SU-DHL-6 (cell line): ENCODE data around the gene DCDC2.
"Not testable (repeated sequence)": the region's sequence is repeated elsewhere in the genome, so short reads cannot be mapped to it uniquely, and the experiment has no call there.

Experiments
- H2AFZ ChIP-seq: fragments of 200-600 bp; sonication (generic); 2 replicates; pipeline ENCODE4 v1.6.1; 2014; ENCODE audit warnings: low read depth, mild to moderate bottlenecking, moderate library complexity, mixed read lengths, antibody characterized with exemption, low read length; ENCODE audit not compliant: severe bottlenecking
- H3F3A ChIP-seq: fragments of 200-600 bp; shearing (Covaris generic); 2 replicates; pipeline ENCODE4 v1.6.0; 2016; ENCODE audit warnings: antibody characterized with exemption, mild to moderate bottlenecking; ENCODE audit not compliant: insufficient read depth
- H3K27ac ChIP-seq: fragments of 200-600 bp; sonication (generic); 2 replicates; pipeline ENCODE4 v1.5.1; 2016; ENCODE audit warnings: low read depth, mild to moderate bottlenecking, low read length, moderate library complexity, mixed read lengths
- H3K27me3 ChIP-seq: fragments of 200-600 bp; sonication (generic), shearing (Covaris generic); 2 replicates; pipeline ENCODE4 v1.6.0; 2014; ENCODE audit warnings: mild to moderate bottlenecking, low read length
- H3K36me3 ChIP-seq: fragments of 200-600 bp; sonication (generic); 2 replicates; pipeline ENCODE4 v1.6.1; 2014; ENCODE audit warnings: mild to moderate bottlenecking, low read length, mixed read lengths
- H3K4me2 ChIP-seq: fragments of 300-600, 200-600 bp; shearing (Covaris generic), sonication (generic); 2 replicates; pipeline ENCODE4 v1.6.0; 2014; ENCODE audit warnings: low read length, low read depth, mild to moderate bottlenecking; ENCODE audit not compliant: poor library complexity, severe bottlenecking
- H3K4me3 ChIP-seq: fragments of 200-600 bp; sonication (generic); 2 replicates; pipeline ENCODE4 v1.5.1; 2014; ENCODE audit warnings: antibody characterized with exemption, low read length, mild to moderate bottlenecking, mixed read lengths; ENCODE audit not compliant: insufficient read depth, poor library complexity, severe bottlenecking
- H3K79me2 ChIP-seq: fragments of 200-600 bp; sonication (generic); 2 replicates; pipeline ENCODE4 v1.6.1; 2014; ENCODE audit warnings: mild to moderate bottlenecking, low read length, moderate library complexity; ENCODE audit not compliant: insufficient read depth
- H3K9ac ChIP-seq: fragments of 200-600 bp; sonication (generic); 2 replicates; pipeline ENCODE4 v1.7.0; 2014; ENCODE audit warnings: mild to moderate bottlenecking, low read length
- H3K9me2 ChIP-seq: fragments of 200-600 bp; sonication (generic); replicated peaks from 2 replicates; pipeline ENCODE4 v1.6.1; 2014; ENCODE audit warnings: low read length; ENCODE audit not compliant: insufficient read depth
- H3K9me3 ChIP-seq: fragments of 200-600 bp; sonication (generic); 2 replicates; pipeline ENCODE4 v1.6.1; 2014; ENCODE audit warnings: low read length, mixed read lengths; ENCODE audit not compliant: insufficient read depth
- H4K20me1 ChIP-seq: fragments of 200-600 bp; sonication (generic); 2 replicates; pipeline ENCODE4 v1.6.1; 2014; ENCODE audit warnings: low read depth, mild to moderate bottlenecking, antibody characterized with exemption, low read length, moderate library complexity, mixed read lengths
- EZH2phosphoT487 ChIP-seq: fragments of 200-600 bp; sonication (generic), shearing (Covaris generic); conservative IDR thresholded peaks from 2 replicates; pipeline ENCODE4 v1.6.1; 2018; ENCODE audit warnings: mild to moderate bottlenecking, antibody characterized with exemption, low read length, moderate library complexity, mixed read lengths
- TF ChIP-seq, protein P1 (sequence below): fragments of 200-600 bp; sonication (generic); IDR thresholded peaks from one replicate; pipeline ENCODE4 v1.5.1; 2017; ENCODE audit warnings: antibody characterized with exemption, mild to moderate bottlenecking, low read length, moderate library complexity; ENCODE audit not compliant: insufficient read depth, poor library complexity, severe bottlenecking

DCDC2 gene

DNA sequence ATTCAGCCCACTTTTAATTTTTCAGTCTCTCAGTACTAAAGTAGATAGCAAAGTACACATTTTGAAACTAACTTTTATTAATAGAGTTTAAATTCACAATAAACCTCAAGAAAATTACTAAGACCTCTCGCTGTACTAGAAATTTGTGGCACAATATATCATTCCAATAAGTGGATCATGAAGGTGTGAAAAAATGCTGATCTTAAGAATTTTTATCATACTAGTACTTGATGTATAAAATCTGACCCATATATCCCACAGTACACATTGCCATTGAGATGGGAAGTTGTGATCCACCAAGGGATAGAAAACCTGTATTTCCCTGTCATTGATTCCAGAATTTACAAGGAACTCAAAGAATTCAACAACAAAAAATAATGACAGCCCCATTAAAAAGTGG, 85.7 kb downstream of the DCDC2 start:
- Histone ChIP-seq H3K9me3 (no peaks in the 10 kb centered on the region), H4K20me1 (no peaks in the 10 kb centered on the region), H3K9me2 (no peaks in the 10 kb centered on the region), H3K27ac (no peak overlapping the region), H3F3A (no peaks in the 10 kb centered on the region), H3K27me3 (no peaks in the 10 kb centered on the region), H3K4me2 (no peak overlapping the region), H3K4me3 (no peak overlapping the region), H3K79me2 (no peaks in the 10 kb centered on the region), H3K9ac (no peak overlapping the region), H3K36me3 (no peaks in the 10 kb centered on the region), H2AFZ (no peak overlapping the region)
- TF ChIP-seq, protein P1, sequence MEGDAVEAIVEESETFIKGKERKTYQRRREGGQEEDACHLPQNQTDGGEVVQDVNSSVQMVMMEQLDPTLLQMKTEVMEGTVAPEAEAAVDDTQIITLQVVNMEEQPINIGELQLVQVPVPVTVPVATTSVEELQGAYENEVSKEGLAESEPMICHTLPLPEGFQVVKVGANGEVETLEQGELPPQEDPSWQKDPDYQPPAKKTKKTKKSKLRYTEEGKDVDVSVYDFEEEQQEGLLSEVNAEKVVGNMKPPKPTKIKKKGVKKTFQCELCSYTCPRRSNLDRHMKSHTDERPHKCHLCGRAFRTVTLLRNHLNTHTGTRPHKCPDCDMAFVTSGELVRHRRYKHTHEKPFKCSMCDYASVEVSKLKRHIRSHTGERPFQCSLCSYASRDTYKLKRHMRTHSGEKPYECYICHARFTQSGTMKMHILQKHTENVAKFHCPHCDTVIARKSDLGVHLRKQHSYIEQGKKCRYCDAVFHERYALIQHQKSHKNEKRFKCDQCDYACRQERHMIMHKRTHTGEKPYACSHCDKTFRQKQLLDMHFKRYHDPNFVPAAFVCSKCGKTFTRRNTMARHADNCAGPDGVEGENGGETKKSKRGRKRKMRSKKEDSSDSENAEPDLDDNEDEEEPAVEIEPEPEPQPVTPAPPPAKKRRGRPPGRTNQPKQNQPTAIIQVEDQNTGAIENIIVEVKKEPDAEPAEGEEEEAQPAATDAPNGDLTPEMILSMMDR: no peak

DNA sequence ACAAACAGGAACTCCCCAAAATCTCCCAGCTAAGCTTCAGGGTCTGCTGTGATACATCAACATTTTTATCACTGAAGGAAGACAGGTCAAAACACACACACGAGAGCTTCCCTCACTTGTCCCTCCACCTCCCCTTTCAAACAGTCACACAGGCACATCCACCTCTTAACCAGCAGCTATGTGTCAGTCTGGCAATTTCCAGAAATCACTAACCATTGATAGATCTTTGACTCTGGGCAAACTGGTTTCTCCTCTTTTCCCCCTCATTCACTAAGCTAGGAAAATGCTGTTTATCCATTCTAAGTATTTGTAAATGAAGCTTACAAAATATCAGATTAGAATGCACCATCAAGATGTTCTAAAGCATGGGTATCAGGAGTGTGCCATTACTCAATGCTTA, 87.8 kb downstream of the DCDC2 start:
- Histone ChIP-seq H3K4me3 (no peak overlapping the region), H3K9ac (no peak overlapping the region)
- TF ChIP-seq EZH2phosphoT487: no peak
- TF ChIP-seq, protein P1: no peak

DNA sequence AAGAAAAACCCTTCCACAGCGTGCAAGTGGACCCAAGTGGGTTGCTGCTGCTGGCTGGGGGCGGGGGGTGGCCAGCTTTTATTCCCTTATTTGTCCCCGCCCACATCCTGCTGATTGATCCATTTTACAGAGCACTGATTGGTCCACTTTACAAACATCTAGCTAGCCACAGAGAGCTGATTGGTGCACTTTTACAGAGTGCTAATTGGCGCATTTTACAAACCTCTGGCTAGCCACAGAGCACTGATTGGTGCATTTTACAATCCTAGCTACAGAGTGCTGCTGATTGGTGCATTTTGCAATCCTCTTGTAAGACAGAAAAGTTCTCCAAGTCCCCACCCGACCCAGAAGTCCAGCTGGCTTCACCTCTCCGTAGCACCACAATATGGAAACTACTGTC, 99.6 kb downstream of the DCDC2 start:
- not testable (repeated sequence) for H3K9me3 ChIP-seq, H3K27me3 ChIP-seq, H3K36me3 ChIP-seq, H3K4me2 ChIP-seq, H3K27ac ChIP-seq, H2AFZ ChIP-seq, H3F3A ChIP-seq, H3K9ac ChIP-seq, H4K20me1 ChIP-seq, H3K79me2 ChIP-seq, H3K4me3 ChIP-seq, H3K9me2 ChIP-seq

More for the DNA sequence above, 87.8 kb downstream of the DCDC2 start:
- no peak overlapping the region for H3K27ac ChIP-seq
- H4K20me1 ChIP-seq: no peaks in the 10 kb centered on the region
- H3K9me3 ChIP-seq: no peaks in the 10 kb centered on the region
- H3K36me3 ChIP-seq: no peaks in the 10 kb centered on the region
- H2AFZ ChIP-seq: no peak overlapping the region
- H3K9me2 ChIP-seq: no peaks in the 10 kb centered on the region
- no peaks in the 10 kb centered on the region for H3F3A ChIP-seq
- H3K4me2 ChIP-seq: no peak overlapping the region
- H3K27me3 ChIP-seq: no peaks in the 10 kb centered on the region
- H3K79me2 ChIP-seq: no peaks in the 10 kb centered on the region

DNA sequence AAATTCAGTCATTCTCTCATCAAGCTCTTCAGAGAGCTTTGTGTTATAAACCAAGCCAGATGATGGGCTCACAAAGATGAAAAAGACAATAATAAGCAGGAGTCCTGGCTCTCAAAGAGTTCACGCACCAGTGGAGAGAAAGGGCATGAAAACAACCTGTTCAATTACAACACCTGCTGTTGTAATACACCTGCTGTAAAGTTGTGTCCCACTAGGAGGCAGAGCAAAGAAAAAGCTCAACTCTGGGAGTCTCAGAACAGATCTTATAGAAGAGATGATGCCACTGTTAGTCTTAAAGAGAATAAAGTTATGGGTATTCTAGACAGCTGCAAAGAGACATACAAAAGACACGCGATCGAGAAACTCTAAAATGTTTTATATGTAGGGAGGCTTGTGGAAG, 100.6 kb downstream of the DCDC2 start:
- H3K9ac ChIP-seq: no peak overlapping the region
- no peak for TF ChIP-seq EZH2phosphoT487
- TF ChIP-seq, protein P1: peak; percentile 17

More for the DNA sequence above, 100.6 kb downstream of the DCDC2 start:
- H3K9me2 ChIP-seq: no peaks in the 10 kb centered on the region
- no peaks in the 10 kb centered on the region for H4K20me1 ChIP-seq
- no peaks in the 10 kb centered on the region for H3K36me3 ChIP-seq
- H3K79me2 ChIP-seq: no peaks in the 10 kb centered on the region
- no peaks in the 10 kb centered on the region for H3F3A ChIP-seq
- no peak overlapping the region for H3K27ac ChIP-seq
- no peak overlapping the region for H2AFZ ChIP-seq
- no peak overlapping the region for H3K4me3 ChIP-seq
- peaks cover 5% of the 10 kb centered on the region; the same call in 1 of the 2 replicates for H3K9me3 ChIP-seq
- H3K4me2 ChIP-seq: no peak overlapping the region
- H3K27me3 ChIP-seq: no peaks in the 10 kb centered on the region
